Cerebellar nuclear complex (tissue), 1 donor: ENCODE data around the gene LRRC63.
"Not testable (repeated sequence)": the region's sequence is repeated elsewhere in the genome, so short reads cannot be mapped to it uniquely, and the experiment has no call there.

Source experiments
- DNase-seq, 2 experiments: peaks; one replicate each; lab custom pipeline; 2025; lab: John Stamatoyannopoulos, UW

The LRRC63 gene

DNA sequence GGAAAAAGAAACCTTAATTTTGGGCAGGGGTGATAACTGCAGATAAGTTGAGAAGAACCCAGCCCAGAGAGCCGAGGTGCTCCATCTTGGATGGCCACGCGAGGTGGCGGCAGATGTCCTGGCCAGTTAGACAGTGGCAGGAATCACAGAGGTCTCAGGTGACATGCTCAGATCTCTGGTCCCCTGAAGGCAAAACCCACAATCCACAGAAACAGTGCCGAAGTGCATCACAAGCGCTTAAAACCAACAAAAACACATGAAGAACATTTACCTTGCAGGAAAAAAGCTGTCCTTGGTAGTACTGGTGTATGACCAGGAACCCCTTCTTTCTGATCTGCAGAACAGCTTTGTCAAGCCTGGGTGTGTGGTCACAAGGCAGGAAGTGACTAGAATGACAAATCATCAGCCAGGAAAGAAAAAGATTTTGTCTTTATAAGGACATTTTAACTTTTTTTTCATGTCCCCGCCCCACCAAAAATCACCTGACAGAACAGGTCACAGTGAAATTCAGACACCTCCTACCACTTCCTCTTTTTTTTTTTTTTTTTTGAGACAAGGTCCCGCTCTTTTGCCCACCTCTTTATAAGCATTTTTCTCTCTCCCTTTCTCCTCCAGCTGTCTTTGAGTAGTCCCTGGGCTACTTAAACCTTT is 29.8 kb upstream of the LRRC63 start, which contains the start of gene LCP1:
Gene LCP1 (minus strand): TSS at position 338 of the 651 bp plus-strand sequence. CDS start 22,515 bp downstream, outside the sequence.
- DNase-seq, result no peak

- no peak for DNase-seq
These were observed 29.2 kb upstream of the LRRC63 start for GRCh38 chr13:46182491-46182877.

- no peak for DNase-seq
These were observed 28.4 kb upstream of the LRRC63 start for GRCh38 chr13:46183018-46183946.

DNA sequence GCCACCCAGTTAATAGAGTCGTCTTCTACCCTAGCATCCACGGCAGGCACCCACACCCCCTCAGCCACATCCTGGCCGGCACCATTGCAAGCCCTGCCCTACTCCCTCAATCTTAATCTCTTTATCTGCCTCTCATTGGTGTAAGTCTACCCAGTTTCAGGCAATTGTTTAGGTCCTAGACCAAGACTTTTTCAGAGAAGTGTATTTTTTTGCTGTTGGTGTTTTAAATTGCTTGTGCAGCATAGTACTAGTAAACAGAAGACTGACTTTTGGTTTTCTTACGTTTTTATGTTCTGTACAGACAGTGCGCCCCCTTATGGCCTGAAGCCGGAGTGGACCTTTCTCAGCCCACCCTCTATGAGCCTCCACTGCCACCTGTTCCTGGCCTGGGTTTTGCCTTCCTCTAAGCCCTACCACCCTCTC is 27.4 kb upstream of the LRRC63 start:
- no peak for DNase-seq

GRCh38 chr13:46185634-46186033 is 26.1 kb upstream of the LRRC63 start:
- DNase-seq, result no peak

DNA sequence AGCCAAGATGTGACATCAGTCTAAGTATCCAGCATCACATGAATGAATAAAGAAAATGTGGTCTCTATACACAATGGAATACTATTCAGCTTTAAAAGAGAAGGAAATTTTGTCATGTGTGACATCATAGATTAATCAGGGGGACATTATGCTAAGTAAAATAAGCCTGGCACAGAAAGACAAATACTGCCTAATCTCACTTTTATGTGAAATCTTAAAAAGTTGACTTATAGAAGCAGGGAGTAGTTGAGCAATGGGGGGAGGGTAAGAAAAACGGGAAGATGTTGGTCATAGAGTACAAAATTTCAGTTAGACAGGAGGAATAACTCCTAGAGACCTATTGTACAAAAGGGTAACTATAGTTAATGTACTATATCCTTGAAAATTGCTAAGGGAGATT is 19.3 kb upstream of the LRRC63 start:
- no peak for DNase-seq

DNA sequence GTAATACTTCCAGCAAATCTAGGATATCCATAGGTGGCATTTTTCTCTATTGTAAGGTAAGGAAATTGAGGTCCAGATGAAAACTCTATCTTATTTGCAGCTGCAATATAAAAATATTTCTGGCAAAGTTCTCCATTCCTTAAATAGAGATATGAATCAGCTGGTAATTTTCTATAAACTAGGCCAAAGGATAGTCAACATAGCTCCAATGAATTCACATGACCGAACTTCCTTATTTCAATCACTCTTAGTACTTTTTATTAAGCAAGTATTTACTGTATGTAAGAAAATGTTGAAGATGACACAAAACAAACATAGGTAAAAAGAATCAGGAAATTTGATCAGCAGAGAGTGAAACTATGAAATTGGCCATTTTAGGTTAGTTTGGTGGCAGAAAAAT is 16.7 kb upstream of the LRRC63 start:
- DNase-seq, result no peak

DNA sequence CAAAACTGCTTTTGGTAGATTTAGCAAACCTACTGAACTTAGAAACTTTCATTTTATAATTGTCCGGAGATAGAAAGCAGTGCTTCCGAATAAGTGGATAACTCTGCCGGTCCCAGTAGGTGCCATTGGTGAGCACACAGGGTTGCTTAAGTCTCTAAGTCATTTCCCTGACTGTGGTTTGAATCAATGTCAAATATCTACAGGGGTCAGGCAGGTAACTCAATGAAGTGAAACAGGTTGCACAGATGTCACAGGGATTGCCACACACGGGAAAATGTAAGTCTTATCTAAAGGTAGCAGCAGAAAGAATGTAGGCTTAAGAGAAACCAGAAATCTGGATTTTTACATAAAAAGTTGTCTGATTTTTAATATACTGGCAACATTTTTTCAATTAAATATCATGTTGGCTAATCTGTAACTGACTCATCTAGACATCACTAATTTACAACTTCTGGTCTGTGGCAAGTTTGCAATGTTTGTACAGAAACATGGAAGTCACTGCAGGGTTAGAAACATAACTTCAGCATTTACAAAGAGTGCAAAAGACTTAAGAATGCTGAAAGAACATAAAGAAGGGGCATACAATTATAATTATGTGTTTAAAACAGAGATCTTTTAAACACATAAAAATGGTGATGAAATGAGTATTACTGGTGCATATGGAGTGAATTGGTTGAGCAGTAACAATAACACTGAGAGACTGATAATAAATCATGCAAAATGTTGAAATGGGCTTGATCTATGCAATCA is 14.3 kb upstream of the LRRC63 start:
- no peak for DNase-seq

- DNase-seq, result no peak
These were observed 13.0 kb upstream of the LRRC63 start for GRCh38 chr13:46198696-46199193.

GRCh38 chr13:46202188-46202795 is 9.4 kb upstream of the LRRC63 start:
- no peak for DNase-seq

DNA sequence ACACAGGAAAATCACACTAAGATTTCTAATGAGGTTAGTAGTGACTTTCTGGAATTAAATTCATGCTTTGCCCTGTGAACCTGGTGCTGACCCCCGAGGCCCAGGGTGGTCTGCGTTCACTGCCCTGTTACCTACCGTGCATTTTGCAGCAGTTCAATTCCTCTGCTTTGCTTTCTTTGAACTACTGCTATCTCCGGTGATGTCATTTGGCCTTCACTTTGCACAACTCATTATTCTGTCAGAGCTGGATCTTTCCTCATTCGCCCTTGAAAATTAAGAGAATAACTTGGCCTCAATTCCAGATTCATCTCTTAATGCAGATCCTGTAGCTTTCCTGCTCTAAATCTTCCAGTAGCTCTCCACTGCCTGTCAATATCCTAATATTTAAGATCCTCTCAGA is 8.8 kb upstream of the LRRC63 start:
- DNase-seq, result no peak

GRCh38 chr13:46206143-46206542 is 5.6 kb upstream of the LRRC63 start:
- no peak for DNase-seq

DNA sequence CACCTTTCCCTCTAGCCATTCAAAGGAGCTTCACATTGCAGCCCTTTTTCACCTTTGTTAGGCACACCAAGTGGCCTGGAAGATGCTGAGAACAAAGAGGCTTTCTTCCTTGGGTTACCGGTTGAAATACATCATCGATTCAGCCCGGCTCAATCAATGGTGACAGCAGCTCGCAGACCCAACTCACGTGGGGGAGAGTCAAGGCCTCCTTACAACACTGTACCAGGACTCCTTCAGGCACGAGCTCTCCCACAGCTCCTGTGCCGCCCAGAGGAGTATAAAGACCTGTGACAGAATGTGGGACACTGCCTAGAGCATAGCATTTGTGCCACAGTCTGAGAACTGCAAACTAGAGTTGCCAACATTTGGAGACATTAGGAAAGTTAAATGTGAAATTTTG is 3.9 kb upstream of the LRRC63 start:
- no peak for DNase-seq

DNA sequence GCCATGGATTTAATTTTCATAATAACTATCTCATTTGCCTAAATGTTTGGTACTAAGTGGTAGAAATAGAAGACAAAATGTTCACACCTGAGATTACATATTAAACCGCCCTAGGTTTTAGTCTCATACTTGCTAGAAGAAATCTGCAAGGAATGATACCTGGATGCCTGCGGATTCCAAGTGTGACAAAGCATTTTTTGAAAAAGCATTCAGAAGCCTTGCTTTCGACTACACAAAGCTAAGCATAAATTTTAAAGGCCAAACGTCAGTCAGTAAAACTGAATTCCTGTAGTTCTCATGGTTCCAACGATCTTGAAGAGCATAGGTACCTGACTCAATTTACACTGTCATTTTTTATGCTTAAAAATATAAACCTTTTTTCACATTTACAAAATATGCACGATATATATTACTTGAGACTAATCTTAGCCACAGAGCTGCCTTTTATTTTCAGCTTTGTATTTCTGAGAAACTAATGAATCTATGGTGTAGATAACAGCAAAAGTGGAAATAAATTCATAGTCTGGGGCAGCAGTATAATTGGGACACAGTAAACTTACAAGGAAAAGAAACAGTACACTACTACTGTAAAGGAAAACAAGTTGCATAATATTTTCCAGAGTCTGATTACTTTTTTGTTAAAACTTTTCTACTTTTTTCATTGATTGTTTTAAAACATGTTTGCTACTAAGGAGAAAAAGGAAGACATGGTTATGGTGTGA is 1.2 kb upstream of the LRRC63 start:
- DNase-seq, result no peak

GRCh38 chr13:46211116-46211482 is 629 bp upstream of the LRRC63 start:
- no peak for DNase-seq

GRCh38 chr13:46213242-46213641 is 1.5 kb downstream of the LRRC63 start:
- no peak for DNase-seq

- DNase-seq, result not testable (repeated sequence)
These were observed 3.0 kb downstream of the LRRC63 start for GRCh38 chr13:46214741-46215140.

DNA sequence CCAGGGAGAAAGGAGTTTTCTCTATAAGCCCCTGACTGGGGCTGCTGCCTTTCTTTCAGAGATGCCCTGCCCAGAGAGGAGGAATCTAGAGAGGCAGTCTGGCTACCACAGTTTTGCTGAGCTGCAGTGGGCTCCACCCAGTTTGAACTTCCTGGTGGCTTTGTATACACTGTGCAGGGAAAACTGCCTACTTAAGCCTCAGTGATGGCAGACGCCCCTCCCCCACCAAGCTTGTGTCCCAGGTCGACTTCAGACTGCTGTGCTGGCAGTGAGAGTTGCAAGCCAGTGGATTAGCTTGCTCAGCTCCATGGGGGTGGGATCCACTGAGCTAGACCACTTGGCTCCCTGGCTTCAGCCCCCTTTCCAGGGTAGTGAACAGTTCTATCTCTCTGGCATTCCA is 8.5 kb downstream of the LRRC63 start:
- not testable (repeated sequence) for DNase-seq

DNA sequence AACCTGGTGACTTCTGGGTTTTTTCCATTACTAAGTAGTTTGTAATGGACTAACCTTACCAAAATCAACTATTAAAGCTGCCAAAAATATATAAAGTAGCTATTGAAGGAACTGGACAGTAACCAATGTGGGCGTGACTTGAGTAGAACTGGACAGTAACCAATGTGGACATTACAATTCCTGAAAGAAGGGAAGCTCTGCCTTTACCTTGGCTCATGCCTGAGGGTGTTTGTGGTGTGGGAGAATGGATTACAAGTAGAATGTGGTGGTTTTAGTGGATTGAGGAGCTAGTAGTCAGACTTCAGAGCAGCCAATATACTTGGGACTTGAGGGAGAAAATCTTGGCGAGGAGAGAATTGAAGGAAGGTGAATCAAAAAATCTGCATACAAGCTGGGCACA is 17.5 kb downstream of the LRRC63 start:
- DNase-seq, result no peak

- no peak for DNase-seq
These were observed 20.6 kb downstream of the LRRC63 start for GRCh38 chr13:46232281-46232680.

DNA sequence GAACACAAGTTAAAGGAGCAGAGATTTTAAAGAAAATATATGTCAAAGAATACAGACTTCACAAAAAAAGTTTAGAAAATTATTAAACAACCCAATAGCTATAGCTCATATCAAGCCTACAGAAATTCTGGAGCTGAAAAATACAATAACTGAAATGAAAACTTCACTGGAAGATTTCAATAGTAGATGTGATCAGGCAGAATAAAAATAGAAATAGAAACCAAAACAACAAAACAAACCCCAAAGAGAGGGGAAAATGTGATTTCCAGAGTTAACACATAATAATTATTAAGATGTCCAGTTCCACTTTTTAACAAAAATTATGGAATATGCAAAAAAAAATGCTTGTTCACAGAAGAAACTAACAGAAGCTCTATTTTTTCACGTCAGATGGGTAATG is 23.6 kb downstream of the LRRC63 start:
- DNase-seq, result no peak
